SK-N-SH (cell line): ENCODE measurements around the gene POLR3B. TPM values are rescaled to one million over a fixed set of nuclear protein-coding genes. Genes with fewer than 3 reads are reported as not detected.

Experiments
- CTCF ChIA-PET: fragments of 300-600, 350-600 bp; formaldehyde crosslinking; extraction: SDS; loops from one replicate; lab custom pipeline; 2021; lab: Yijun Ruan, JAX
- POLR2A ChIA-PET: fragments of 350-600 bp; sonication (Branson Sonifier 250); formaldehyde crosslinking; extraction: SDS; loops from one replicate; lab custom pipeline; 2020; ENCODE audit warnings: antibody characterized with exemption, inconsistent platforms; lab: Yijun Ruan, JAX
- DNase-seq: peaks from one replicate; pipeline ENCODE4 v3.0.0; 2012
- H2AFZ ChIP-seq: fragments of 200-600 bp; sonication (generic); 2 replicates; pipeline ENCODE4 v1.8.1; 2016; ENCODE audit warnings: antibody characterized with exemption, mild to moderate bottlenecking, low read depth
- H3F3A ChIP-seq: fragments of 200-600 bp; sonication (generic); replicated peaks from 2 replicates; pipeline ENCODE3; 2016; ENCODE audit warnings: antibody characterized with exemption, mild to moderate bottlenecking; ENCODE audit not compliant: insufficient read depth
- H3K27ac ChIP-seq, 2 experiments: fragments of 200-500 bp in 1 of 2; fragments of 200-600 bp in 1 of 2; sonication (Bioruptor generic) in 1 of 2; sonication (generic), shearing (Covaris generic) in 1 of 2; 2 replicates each; pipeline versions ENCODE4 v1.5.1 to v1.6.1; 2014 to 2016; ENCODE audit warnings: low read depth in 2 of 2, inconsistent platforms in 1 of 2, low read length in 1 of 2, mild to moderate bottlenecking in 1 of 2, mixed read lengths in 1 of 2
- H3K27me3 ChIP-seq: fragments of 200-600 bp; sonication (generic), shearing (Covaris generic); 2 replicates; pipeline ENCODE4 v1.6.1; 2016; ENCODE audit warnings: mixed run types; ENCODE audit not compliant: insufficient read depth
- H3K36me3 ChIP-seq, 2 experiments: fragments of 200-500 bp in 1 of 2; fragments of 200-600 bp in 1 of 2; sonication (Bioruptor generic) in 1 of 2; sonication (generic) in 1 of 2; replicated peaks in 1 of 2; 2 replicates each; pipeline versions ENCODE3 to v1.5.1; 2014 to 2016; ENCODE audit warnings: low read length in 1 of 2, mild to moderate bottlenecking in 1 of 2; ENCODE audit not compliant: insufficient read depth in 2 of 2, control insufficient read depth in 1 of 2
- H3K4me1 ChIP-seq, 2 experiments: fragments of 200-500 bp in 1 of 2; fragments of 200-600 bp in 1 of 2; sonication (Bioruptor generic) in 1 of 2; sonication (generic), shearing (Covaris generic) in 1 of 2; 2 replicates each; pipeline versions ENCODE4 v1.5.1 to v1.6.1; 2014 to 2016; ENCODE audit warnings: low read depth in 1 of 2, low read length in 1 of 2, mixed run types in 1 of 2; ENCODE audit not compliant: insufficient read depth in 2 of 2, control insufficient read depth in 1 of 2
- H3K4me2 ChIP-seq: fragments of 200-600 bp; sonication (generic), shearing (Covaris generic); 2 replicates; pipeline ENCODE4 v1.6.1; 2017; ENCODE audit warnings: mixed run types
- H3K4me3 ChIP-seq, 2 experiments: fragments of 200-500 bp in 1 of 2; fragments of 200-600 bp in 1 of 2; sonication (Bioruptor generic) in 1 of 2; sonication (generic), shearing (Covaris generic) in 1 of 2; 2 replicates each; pipeline versions ENCODE4 v1.5.1 to v1.8.1; 2014 to 2016; ENCODE audit warnings: low read depth in 2 of 2, inconsistent platforms in 1 of 2, low read length in 1 of 2, mild to moderate bottlenecking in 1 of 2, mixed read lengths in 1 of 2, moderate library complexity in 1 of 2
- H3K79me2 ChIP-seq: fragments of 200-600 bp; sonication (generic); 2 replicates; pipeline ENCODE4 v1.8.1; 2017; ENCODE audit warnings: mild to moderate bottlenecking; ENCODE audit not compliant: insufficient read depth
- H3K9ac ChIP-seq: fragments of 200-600 bp; sonication (generic); 2 replicates; pipeline ENCODE4 v1.6.1; 2017; ENCODE audit warnings: mixed run types
- H3K9me2 ChIP-seq: fragments of 200-600 bp; sonication (generic); 2 replicates; pipeline ENCODE4 v1.6.1; 2017; ENCODE audit warnings: mixed run types
- H3K9me3 ChIP-seq: fragments of 200-600 bp; sonication (generic); 2 replicates; pipeline ENCODE4 v1.6.1; 2017; ENCODE audit warnings: mixed run types, mild to moderate bottlenecking, moderate library complexity
- H4K20me1 ChIP-seq: fragments of 200-600 bp; sonication (generic); 2 replicates; pipeline ENCODE4 v1.6.1; 2017; ENCODE audit warnings: mild to moderate bottlenecking, mixed run types; ENCODE audit not compliant: insufficient read depth
- EZH2phosphoT487 ChIP-seq: fragments of 200-600 bp; sonication (generic); IDR thresholded peaks from 2 replicates; pipeline ENCODE4 v1.6.1; 2017; ENCODE audit warnings: low read depth, mixed run types, mild to moderate bottlenecking, antibody characterized with exemption, moderate library complexity, borderline replicate concordance
- FOSL2 ChIP-seq: IDR thresholded peaks from 2 replicates; pipeline ENCODE4 v1.4.0; 2012; ENCODE audit warnings: low read depth, mild to moderate bottlenecking, moderate library complexity, borderline replicate concordance
- FOXM1 ChIP-seq: IDR thresholded peaks from 2 replicates; pipeline ENCODE4 v1.4.0; 2012; ENCODE audit warnings: low read depth, mild to moderate bottlenecking
- JUND ChIP-seq: IDR thresholded peaks from 2 replicates; pipeline ENCODE4 v1.4.0; 2012
- MXI1 ChIP-seq: IDR thresholded peaks from 2 replicates; pipeline ENCODE4 v1.6.1; 2012; ENCODE audit warnings: mild to moderate bottlenecking, low read depth, low read length, improper control_type of control experiment
- NFIC ChIP-seq: IDR thresholded peaks from 2 replicates; pipeline ENCODE4 v1.4.0; 2012; ENCODE audit warnings: borderline replicate concordance
- POLR2AphosphoS5 ChIP-seq: IDR thresholded peaks from 2 replicates; pipeline ENCODE4 v1.6.1; 2012; ENCODE audit warnings: low read depth, low read length
- SMC3 ChIP-seq: IDR thresholded peaks from 2 replicates; pipeline ENCODE4 v1.6.1; 2012; ENCODE audit warnings: low read depth, low read length, improper control_type of control experiment
- TAF1 ChIP-seq: IDR thresholded peaks from 2 replicates; pipeline ENCODE4 v1.6.1; 2012; ENCODE audit warnings: low read depth, mild to moderate bottlenecking, low read length, moderate library complexity, borderline replicate concordance
- WGBS: methylation state at CpG from one replicate; pipeline ENCODE4 v1.1.6; 2017; ENCODE audit warnings: low lambda C conversion rate; 5-methylcytosine and 5-hydroxymethylcytosine counted together
- polyA plus RNA-seq, 3 experiments: library from polyadenylated mRNA; depleted of rRNA; stranded (reverse); fragments of >200 nt; gene quantifications; 2 replicates each; pipeline ENCODE4 v1.2.3, GENCODE V29; 2012
- TF ChIP-seq, protein P1 (sequence below): fragments of 150-350 bp; IDR thresholded peaks from 2 replicates; pipeline ENCODE4 v1.6.1; 2016; ENCODE audit warnings: mild to moderate bottlenecking, low read depth, low read length

The POLR3B gene
- polyA plus RNA-seq, 1 of the 3 experiments (the other 2 are of a cell fraction) = 3.3 TPM

DNA sequence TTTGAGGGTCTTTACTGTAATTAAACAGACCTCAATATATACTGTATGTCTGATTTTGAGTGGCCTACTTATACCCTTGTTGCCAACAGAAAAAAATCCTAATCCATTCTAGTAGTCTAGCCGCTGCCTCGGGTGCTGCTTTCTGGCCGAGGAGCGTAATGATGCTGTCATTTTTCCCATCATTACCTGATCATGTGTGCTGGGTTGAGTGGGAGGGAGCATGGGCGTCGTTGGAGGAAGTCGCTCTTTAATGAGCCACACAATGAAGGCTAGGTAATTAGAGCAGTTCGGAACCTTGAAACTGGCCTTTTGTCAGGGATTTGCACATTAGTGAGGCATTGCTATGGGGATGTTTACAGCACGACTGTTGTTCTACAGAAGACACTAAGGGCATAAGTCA is 149.1 kb downstream of the POLR3B start:
- Histone ChIP-seq H3K36me3 (peaks cover 16 to 29% of the 10 kb centered on the region in 2 experiments), H3K27me3 (no peaks in the 10 kb centered on the region), H3K27ac (no peak overlapping the region), H2AFZ (no peak overlapping the region), H3K79me2 (no peaks in the 10 kb centered on the region), H3K4me3 (no peak overlapping the region), H3K9me2 (no peaks in the 10 kb centered on the region), H3K4me1 (no peaks in the 10 kb centered on the region), H3F3A (no peaks in the 10 kb centered on the region), H3K9me3 (no peaks in the 10 kb centered on the region), H3K4me2 (no peak overlapping the region), H3K9ac (no peak overlapping the region), H4K20me1 (no peaks in the 10 kb centered on the region)
- DNase-seq = no peak
- TF ChIP-seq TAF1 = no peak
- ChIA-PET CTCF (no interaction called here), POLR2A (no interaction called here)
- 96% methylated on average over 9 of the region's 9 CpGs for WGBS

DNA sequence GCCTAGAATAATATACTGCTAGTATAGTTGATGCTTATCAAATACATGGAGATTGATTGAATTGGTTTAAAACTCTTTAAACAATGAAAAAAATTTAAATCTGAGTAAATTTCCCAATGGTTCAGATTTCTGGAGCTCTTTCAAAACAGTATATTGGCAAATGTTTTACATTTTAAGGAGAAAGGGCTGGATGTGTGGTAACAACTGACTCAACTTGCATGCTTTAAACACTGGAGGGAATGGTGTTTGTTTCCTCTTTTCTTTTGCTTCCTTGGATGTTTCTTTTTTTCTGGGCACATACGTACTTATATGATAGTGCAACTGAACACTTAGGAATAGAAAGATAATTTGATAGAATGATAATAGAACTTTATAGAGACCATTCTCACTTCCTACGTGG is 151.4 kb downstream of the POLR3B start:
- H3K79me2 ChIP-seq = no peaks in the 10 kb centered on the region
- H3F3A ChIP-seq = no peaks in the 10 kb centered on the region
- H3K9me3 ChIP-seq = no peaks in the 10 kb centered on the region
- ChIA-PET CTCF (no interaction called here), POLR2A (no interaction called here)
- no peak overlapping the region for H3K27ac ChIP-seq
- no peak overlapping the region for H2AFZ ChIP-seq
- no peaks in the 10 kb centered on the region for H3K4me1 ChIP-seq
- 88% methylated on average over 2 of the region's 2 CpGs for WGBS
- DNase-seq = no peak
- no peak overlapping the region for H3K9ac ChIP-seq
- H3K4me2 ChIP-seq = no peak overlapping the region
- no peaks in the 10 kb centered on the region for H3K9me2 ChIP-seq
- TF ChIP-seq POLR2AphosphoS5 = no peak
- no peak for TF ChIP-seq FOSL2
- TF ChIP-seq, protein P1, sequence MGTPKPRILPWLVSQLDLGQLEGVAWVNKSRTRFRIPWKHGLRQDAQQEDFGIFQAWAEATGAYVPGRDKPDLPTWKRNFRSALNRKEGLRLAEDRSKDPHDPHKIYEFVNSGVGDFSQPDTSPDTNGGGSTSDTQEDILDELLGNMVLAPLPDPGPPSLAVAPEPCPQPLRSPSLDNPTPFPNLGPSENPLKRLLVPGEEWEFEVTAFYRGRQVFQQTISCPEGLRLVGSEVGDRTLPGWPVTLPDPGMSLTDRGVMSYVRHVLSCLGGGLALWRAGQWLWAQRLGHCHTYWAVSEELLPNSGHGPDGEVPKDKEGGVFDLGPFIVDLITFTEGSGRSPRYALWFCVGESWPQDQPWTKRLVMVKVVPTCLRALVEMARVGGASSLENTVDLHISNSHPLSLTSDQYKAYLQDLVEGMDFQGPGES = no peak
- no peak for TF ChIP-seq JUND
- TF ChIP-seq NFIC = no peak
- no peak for TF ChIP-seq FOXM1
- TF ChIP-seq SMC3 = no peak
- no peak overlapping the region for H3K4me3 ChIP-seq
- no peaks in the 10 kb centered on the region for H4K20me1 ChIP-seq
- H3K36me3 ChIP-seq = peaks cover 16 to 19% of the 10 kb centered on the region in 2 experiments
- no peaks in the 10 kb centered on the region for H3K27me3 ChIP-seq

DNA sequence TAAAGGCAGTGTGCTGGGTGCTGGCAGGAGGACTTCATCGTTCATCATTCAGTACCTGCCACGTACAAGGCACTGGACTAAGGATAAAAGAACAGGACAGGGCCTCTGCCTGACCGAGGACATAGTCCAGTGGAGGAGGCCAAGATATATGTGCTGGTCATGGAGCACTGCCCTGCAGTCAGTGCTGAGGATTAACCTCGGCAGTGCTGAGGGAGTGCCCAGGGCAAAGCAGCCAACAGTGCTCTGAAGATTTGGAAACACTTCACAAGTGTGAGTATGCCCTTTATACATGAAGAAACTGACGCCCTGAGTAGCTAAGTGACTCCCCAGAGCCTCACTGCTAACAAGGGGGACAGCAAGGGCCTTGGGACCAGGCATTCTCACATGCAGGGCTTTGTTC is 153.8 kb downstream of the POLR3B start:
- H3K9me3 ChIP-seq = no peaks in the 10 kb centered on the region
- no peaks in the 10 kb centered on the region for H3K4me1 ChIP-seq
- no peak overlapping the region for H3K4me3 ChIP-seq
- TF ChIP-seq MXI1 (no peak), EZH2phosphoT487 (no peak)
- H3K27me3 ChIP-seq = no peaks in the 10 kb centered on the region
- 66% methylated on average over 4 of the region's 5 CpGs for WGBS
- no peaks in the 10 kb centered on the region for H3F3A ChIP-seq
- no peaks in the 10 kb centered on the region for H3K79me2 ChIP-seq
- CTCF ChIA-PET = interaction anchor here (1.4 kb wide), 1 partner anchor 14 kb away, joined by 3 read pairs; no protein-coding TSS in a partner anchor
- H3K36me3 ChIP-seq = peaks cover 10 to 16% of the 10 kb centered on the region in 2 experiments
- no peak overlapping the region for H3K9ac ChIP-seq
- H4K20me1 ChIP-seq = no peaks in the 10 kb centered on the region
- POLR2A ChIA-PET = no interaction called here
- H3K9me2 ChIP-seq = no peaks in the 10 kb centered on the region
- no peak overlapping the region for H2AFZ ChIP-seq
- H3K27ac ChIP-seq = no peak overlapping the region
- H3K4me2 ChIP-seq = no peak overlapping the region
- DNase-seq = no peak
